ENCODE measurements around the gene FAM180B.
"Not testable (repeated sequence)": the region's sequence is repeated elsewhere in the genome, so short reads cannot be mapped to it uniquely, and the experiment has no call there.

The FAM180B gene

GRCh38 chr11:47599902-47600301, 13.4 kb downstream of the FAM180B start:
- DNase-seq = no peak

GRCh38 chr11:47603295-47603694, 16.8 kb downstream of the FAM180B start:
- peak; percentile 15 for DNase-seq

- DNase-seq = no peak
Measured at GRCh38 chr11:47605921-47606320, 19.4 kb downstream of the FAM180B start.

GRCh38 chr11:47606731-47607130, 20.3 kb downstream of the FAM180B start:
- DNase-seq = no peak

- DNase-seq = peak; percentile 87
Measured at GRCh38 chr11:47607380-47607779, 20.9 kb downstream of the FAM180B start.

- DNase-seq = no peak
Measured at GRCh38 chr11:47609675-47610074, 23.2 kb downstream of the FAM180B start.

GRCh38 chr11:47611348-47611794, 24.9 kb downstream of the FAM180B start:
- DNase-seq = no peak

- DNase-seq = no peak
Measured at GRCh38 chr11:47615249-47615648, 28.8 kb downstream of the FAM180B start.

- peak; percentile 70 for DNase-seq
Measured at GRCh38 chr11:47616726-47617416, 30.4 kb downstream of the FAM180B start.

GRCh38 chr11:47617417-47617809, 30.9 kb downstream of the FAM180B start:
- peak; percentile 62 for DNase-seq

- no peak for DNase-seq
Measured at GRCh38 chr11:47620836-47621378, 34.4 kb downstream of the FAM180B start.

- DNase-seq = no peak
Measured at GRCh38 chr11:47626234-47626633, 39.8 kb downstream of the FAM180B start.

GRCh38 chr11:47628026-47628425, 41.5 kb downstream of the FAM180B start:
- DNase-seq = no peak

GRCh38 chr11:47631473-47631872, 45.0 kb downstream of the FAM180B start:
- DNase-seq = no peak

GRCh38 chr11:47636331-47636730, 49.9 kb downstream of the FAM180B start:
- not testable (repeated sequence) for DNase-seq
